K562 (cell line): ENCODE data around the gene EEF1AKMT1.

ENCODE experiments used
- C11orf30 ChIP-seq: fragments of 450-650 bp; IDR thresholded peaks from 2 replicates; pipeline ENCODE4 v1.6.1; 2016; ENCODE audit warnings: low read depth, mild to moderate bottlenecking
- CEBPG ChIP-seq, 3 experiments: fragments of 200-800 bp in 1 of 3; sonication (Bioruptor generic) in 1 of 3; sonication (generic) in 1 of 3; formaldehyde crosslinking in 1 of 3; IDR thresholded peaks in 2 of 3; conservative IDR thresholded peaks in 1 of 3; 2 replicates each; pipeline versions ENCODE4 v1.6.1 to v1.8.0; 2016 to 2022; ENCODE audit warnings: missing compliant biosample characterization in 2 of 3, missing genetic modification characterization in 2 of 3, mild to moderate bottlenecking in 1 of 3, missing genetic modification reagents in 1 of 3
- CTCF ChIP-seq, 3 experiments: IDR thresholded peaks in 2 of 3; conservative IDR thresholded peaks in 1 of 3; 2 replicates each; pipeline ENCODE4 v1.5.1; 2011 to 2012; ENCODE audit warnings: low read length in 3 of 3, mild to moderate bottlenecking in 3 of 3, control low read depth in 2 of 3, improper control_type of control experiment in 1 of 3, inconsistent platforms in 1 of 3, low read depth in 1 of 3, mixed read lengths in 1 of 3, moderate library complexity in 1 of 3; ENCODE audit not compliant: insufficient read depth in 2 of 3
- HDAC6 ChIP-seq: IDR thresholded peaks from 2 replicates; pipeline ENCODE4 v1.6.1; 2012; ENCODE audit warnings: low read depth, mild to moderate bottlenecking, control low read depth, inconsistent platforms, low read length, moderate library complexity
- IFI16 ChIP-seq: fragments of 250-450 bp; sonication (Bioruptor Pico); IDR thresholded peaks from 2 replicates; pipeline ENCODE4 v2.1.2; 2022; ENCODE audit warnings: mild to moderate bottlenecking, inconsistent platforms
- NBN ChIP-seq: fragments of 450-650 bp; IDR thresholded peaks from 2 replicates; pipeline ENCODE4 v1.6.1; 2016; ENCODE audit warnings: low read depth, mild to moderate bottlenecking
- RAD21 ChIP-seq, 2 experiments: fragments of 250-450 bp in 1 of 2; fragments of 450-650 bp in 1 of 2; sonication (Bioruptor Pico) in 1 of 2; formaldehyde crosslinking in 1 of 2; IDR thresholded peaks in 1 of 2; conservative IDR thresholded peaks in 1 of 2; 2 replicates each; pipeline versions ENCODE4 v1.4.0 to v1.8.0; 2020 to 2022; ENCODE audit warnings: mild to moderate bottlenecking in 2 of 2, moderate library complexity in 1 of 2
- TEAD2 ChIP-seq: fragments of 450-650 bp; IDR thresholded peaks from 2 replicates; pipeline ENCODE4 v1.6.1; 2016; ENCODE audit warnings: missing genetic modification characterization, control low read depth, missing compliant biosample characterization
- TRIM25 ChIP-seq: fragments of 450-650 bp; IDR thresholded peaks from 2 replicates; pipeline ENCODE4 v1.7.0; 2016; ENCODE audit warnings: borderline replicate concordance
- ZNF274 ChIP-seq: IDR thresholded peaks from 2 replicates; pipeline ENCODE4 v1.6.1; 2011; ENCODE audit warnings: low read depth, mild to moderate bottlenecking, low read length, moderate library complexity, borderline replicate concordance

GRCh38 chr13:20728579-20729311 is 45.0 kb downstream of the EEF1AKMT1 start:
- no peak for TF ChIP-seq HDAC6
- TF ChIP-seq IFI16 (CRISPR knock-in tag), result no peak
- TF ChIP-seq CTCF (IDR thresholded peaks at IDR 0.05 in 2 of 3, conservative IDR thresholded peaks at IDR 0.05 in 1 of 3; ENCODE audit: insufficient read depth in 2 of 3, low read depth in 1 of 3, low read length in 3 of 3), result no peak
- TF ChIP-seq TRIM25, result no peak
- no peak for TF ChIP-seq CEBPG (CRISPR knock-in tag; IDR thresholded peaks at IDR 0.05)
- no peak for TF ChIP-seq CEBPG (tag; conservative IDR thresholded peaks at IDR 0.05 in 1 of 2, IDR thresholded peaks at IDR 0.05 in 1 of 2)
- no peak for TF ChIP-seq NBN
- TF ChIP-seq RAD21 (CRISPR knock-in tag; conservative IDR thresholded peaks at IDR 0.05 in 1 of 2, IDR thresholded peaks at IDR 0.05 in 1 of 2), result no peak
- TF ChIP-seq TEAD2 (tag), result no peak
- no peak for TF ChIP-seq C11orf30
- no peak for TF ChIP-seq ZNF274
